K562 (cell line): ENCODE measurements around the gene LRRN3. TPM values are rescaled to one million over a fixed set of nuclear protein-coding genes. Genes with fewer than 3 reads are reported as not detected.

Experiments used
- CBFA2T2 ChIP-seq: fragments of 450-650 bp; conservative IDR thresholded peaks from 2 replicates; pipeline ENCODE4 v1.6.1; 2017; ENCODE audit warnings: mild to moderate bottlenecking
- ELF2 ChIP-seq: fragments of 250-450 bp; sonication (Bioruptor Pico); IDR thresholded peaks from 2 replicates; pipeline ENCODE4 v1.5.0; 2021; ENCODE audit warnings: mild to moderate bottlenecking
- GABPA ChIP-seq: fragments of 200-800 bp; sonication (Bioruptor generic); conservative IDR thresholded peaks from 2 replicates; pipeline ENCODE4 v1.6.1; 2016; ENCODE audit warnings: low read depth, missing genetic modification characterization, missing compliant biosample characterization
- KLF10 ChIP-seq: fragments of 250-450 bp; sonication (Bioruptor Pico); IDR thresholded peaks from 2 replicates; pipeline ENCODE4 v1.6.1; 2021; ENCODE audit warnings: matching md5 sums
- LCOR ChIP-seq: sonication (generic); formaldehyde crosslinking; IDR thresholded peaks from 2 replicates; pipeline ENCODE4 v1.8.0; 2022; ENCODE audit warnings: mild to moderate bottlenecking, missing genetic modification reagents
- TEAD1 ChIP-seq, 2 experiments: fragments of 450-650 bp in 1 of 2; sonication (generic) in 1 of 2; formaldehyde crosslinking; IDR thresholded peaks; 2 replicates each; pipeline versions ENCODE4 v1.4.0 to v1.8.0; 2020 to 2022; ENCODE audit warnings: mild to moderate bottlenecking in 2 of 2, missing genetic modification reagents in 1 of 2
- XRCC4 ChIP-seq: IDR thresholded peaks from one replicate; pipeline ENCODE4 v1.6.1; 2011; ENCODE audit not compliant: insufficient read depth, insufficient read length; ENCODE audit errors: extremely low read depth
- ZFP1 ChIP-seq: fragments of 450-650 bp; formaldehyde crosslinking; IDR thresholded peaks from 2 replicates; pipeline ENCODE4 v1.4.0; 2020; ENCODE audit warnings: mild to moderate bottlenecking, mixed read lengths
- polyA plus RNA-seq, 8 experiments: library from polyadenylated mRNA; depleted of rRNA in 4 of 8; stranded (reverse) in 5 of 8; unstranded in 3 of 8; fragments of >200 nt; fragmentation: Nextera tagmentation in 2 of 8; fragmentation: Illumina TruSeq in 1 of 8; extraction: Ambion mirVana in 2 of 8; extraction: Trizol in 1 of 8; gene quantifications; 2 replicates each; pipeline versions ENCODE4 v1.2.1 to v1.2.3, GENCODE V29; 2011 to 2014; ENCODE audit warnings: inconsistent platforms in 1 of 8, missing spikeins in 1 of 8
- total RNA-seq, 7 experiments: library from RNA; depleted of rRNA in 6 of 7; stranded (reverse); fragments of >200 nt in 6 of 7; fragmentation: Illumina TruSeq in 2 of 7; extraction: Trizol in 2 of 7; gene quantifications; 2 replicates each; pipeline versions ENCODE4 v1.2.1 to v1.2.3, GENCODE V29; 2011 to 2021; ENCODE audit warnings: low replicate concordance in 1 of 7
- TF ChIP-seq, protein P1 (sequence below): fragments of 200-400 bp; formaldehyde crosslinking; IDR thresholded peaks from 2 replicates; pipeline ENCODE4 v1.6.1; 2017; ENCODE audit warnings: mild to moderate bottlenecking, low read depth, low read length, moderate library complexity
- TF ChIP-seq, protein P2 (sequence below), 2 experiments: IDR thresholded peaks; 2 replicates each; pipeline ENCODE4 v1.6.1; 2011; ENCODE audit warnings: borderline replicate concordance in 1 of 2, control low read depth in 1 of 2, low read depth in 1 of 2, low read length in 1 of 2, mild to moderate bottlenecking in 1 of 2, mixed read lengths in 1 of 2, moderate library complexity in 1 of 2; ENCODE audit not compliant: insufficient read depth in 1 of 2, insufficient read length in 1 of 2, poor library complexity in 1 of 2, severe bottlenecking in 1 of 2; ENCODE audit errors: extremely low read depth in 1 of 2
- TF ChIP-seq, protein P3 (sequence below): sonication (generic); formaldehyde crosslinking; IDR thresholded peaks from 2 replicates; pipeline ENCODE4 v1.8.1; 2023; ENCODE audit warnings: mild to moderate bottlenecking, missing genetic modification reagents

LRRN3 gene
- total and polyA plus RNA-seq, 9 of the 15 experiments (the other 6 are each of a cell fraction or from before 2014, with no cell fraction given) = 0.05 to 1.00 (median 0.20) TPM; not detected in 1

DNA sequence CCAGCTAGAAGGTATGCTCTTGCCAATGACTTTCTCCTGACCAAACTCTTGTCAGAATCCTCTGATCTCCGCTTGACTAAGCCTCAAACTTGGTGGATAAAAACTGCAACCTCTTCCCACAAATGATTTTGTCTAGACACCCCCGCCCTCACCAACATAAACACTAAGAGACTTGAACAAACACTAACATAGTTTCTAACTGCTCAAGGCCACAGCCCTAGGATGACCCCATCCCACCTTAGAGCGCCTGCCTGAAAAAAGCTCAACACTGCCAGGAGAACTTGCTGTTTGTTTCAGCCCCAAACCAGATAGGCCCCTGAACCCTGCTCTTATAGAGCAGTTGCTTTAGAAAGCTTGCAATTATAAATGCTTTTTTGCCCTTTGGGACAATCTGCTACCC, 71.8 kb downstream of the LRRN3 start (continued):
- TF ChIP-seq, protein P1, sequence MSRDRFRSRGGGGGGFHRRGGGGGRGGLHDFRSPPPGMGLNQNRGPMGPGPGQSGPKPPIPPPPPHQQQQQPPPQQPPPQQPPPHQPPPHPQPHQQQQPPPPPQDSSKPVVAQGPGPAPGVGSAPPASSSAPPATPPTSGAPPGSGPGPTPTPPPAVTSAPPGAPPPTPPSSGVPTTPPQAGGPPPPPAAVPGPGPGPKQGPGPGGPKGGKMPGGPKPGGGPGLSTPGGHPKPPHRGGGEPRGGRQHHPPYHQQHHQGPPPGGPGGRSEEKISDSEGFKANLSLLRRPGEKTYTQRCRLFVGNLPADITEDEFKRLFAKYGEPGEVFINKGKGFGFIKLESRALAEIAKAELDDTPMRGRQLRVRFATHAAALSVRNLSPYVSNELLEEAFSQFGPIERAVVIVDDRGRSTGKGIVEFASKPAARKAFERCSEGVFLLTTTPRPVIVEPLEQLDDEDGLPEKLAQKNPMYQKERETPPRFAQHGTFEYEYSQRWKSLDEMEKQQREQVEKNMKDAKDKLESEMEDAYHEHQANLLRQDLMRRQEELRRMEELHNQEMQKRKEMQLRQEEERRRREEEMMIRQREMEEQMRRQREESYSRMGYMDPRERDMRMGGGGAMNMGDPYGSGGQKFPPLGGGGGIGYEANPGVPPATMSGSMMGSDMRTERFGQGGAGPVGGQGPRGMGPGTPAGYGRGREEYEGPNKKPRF = no peak
- TF ChIP-seq ZFP1 (CRISPR knock-in tag) (no peak), CBFA2T2 (no peak), LCOR (no peak), KLF10 (no peak), GABPA (tag) (no peak), XRCC4 (no peak), TEAD1 (CRISPR knock-in tag; IDR thresholded peaks at IDR 0.05) (no peak), ELF2 (CRISPR knock-in tag) (no peak)
- TF ChIP-seq, protein P2, sequence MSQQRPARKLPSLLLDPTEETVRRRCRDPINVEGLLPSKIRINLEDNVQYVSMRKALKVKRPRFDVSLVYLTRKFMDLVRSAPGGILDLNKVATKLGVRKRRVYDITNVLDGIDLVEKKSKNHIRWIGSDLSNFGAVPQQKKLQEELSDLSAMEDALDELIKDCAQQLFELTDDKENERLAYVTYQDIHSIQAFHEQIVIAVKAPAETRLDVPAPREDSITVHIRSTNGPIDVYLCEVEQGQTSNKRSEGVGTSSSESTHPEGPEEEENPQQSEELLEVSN (IDR thresholded peaks at IDR 0.05; ENCODE audit: borderline replicate concordance in 1 of 2, extremely low read depth in 1 of 2, insufficient read depth in 1 of 2, insufficient read length in 1 of 2, low read depth in 1 of 2, low read length in 1 of 2, poor library complexity in 1 of 2, severe bottlenecking in 1 of 2) = no peak
- TF ChIP-seq, protein P3, sequence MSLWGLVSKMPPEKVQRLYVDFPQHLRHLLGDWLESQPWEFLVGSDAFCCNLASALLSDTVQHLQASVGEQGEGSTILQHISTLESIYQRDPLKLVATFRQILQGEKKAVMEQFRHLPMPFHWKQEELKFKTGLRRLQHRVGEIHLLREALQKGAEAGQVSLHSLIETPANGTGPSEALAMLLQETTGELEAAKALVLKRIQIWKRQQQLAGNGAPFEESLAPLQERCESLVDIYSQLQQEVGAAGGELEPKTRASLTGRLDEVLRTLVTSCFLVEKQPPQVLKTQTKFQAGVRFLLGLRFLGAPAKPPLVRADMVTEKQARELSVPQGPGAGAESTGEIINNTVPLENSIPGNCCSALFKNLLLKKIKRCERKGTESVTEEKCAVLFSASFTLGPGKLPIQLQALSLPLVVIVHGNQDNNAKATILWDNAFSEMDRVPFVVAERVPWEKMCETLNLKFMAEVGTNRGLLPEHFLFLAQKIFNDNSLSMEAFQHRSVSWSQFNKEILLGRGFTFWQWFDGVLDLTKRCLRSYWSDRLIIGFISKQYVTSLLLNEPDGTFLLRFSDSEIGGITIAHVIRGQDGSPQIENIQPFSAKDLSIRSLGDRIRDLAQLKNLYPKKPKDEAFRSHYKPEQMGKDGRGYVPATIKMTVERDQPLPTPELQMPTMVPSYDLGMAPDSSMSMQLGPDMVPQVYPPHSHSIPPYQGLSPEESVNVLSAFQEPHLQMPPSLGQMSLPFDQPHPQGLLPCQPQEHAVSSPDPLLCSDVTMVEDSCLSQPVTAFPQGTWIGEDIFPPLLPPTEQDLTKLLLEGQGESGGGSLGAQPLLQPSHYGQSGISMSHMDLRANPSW (CRISPR knock-in tag) = no peak
